ENCODE measurements around the gene ZNF565.

GRCh38 chr19:36144624-36145023 is 69.8 kb downstream of the ZNF565 start:
- no peak for TF ChIP-seq CTCF (IDR thresholded peaks at IDR 0.05)
- TF ChIP-seq POLR2A (IDR thresholded peaks at IDR 0.05): no peak

Data from testis (tissue), 2 donors.